ENCODE data around the gene CLTA. TPM values are rescaled to one million over a fixed set of nuclear protein-coding genes. Genes with fewer than 3 reads are reported as not detected.

CLTA gene
- polyA plus RNA-seq, 1 experiment, result 197 TPM

GRCh38 chr9:36148311-36149051 is 42.2 kb upstream of the CLTA start:
- H3K36me3 ChIP-seq (ENCODE audit: control insufficient read depth, insufficient read depth, low read length), result no peaks in the 10 kb centered on the region
- TF ChIP-seq CTCF (IDR thresholded peaks at IDR 0.05; ENCODE audit: insufficient read depth, low read depth, low read length), result no peak
- CTCF ChIA-PET, result interaction anchor here (0.8 to 3.0 kb wide), 8 partner anchors 9 to 245 kb away, joined by 3 to 15 read pairs (median 4); partner anchors contain the start of gene CLTA

GRCh38 chr9:36149197-36149596 is 41.5 kb upstream of the CLTA start:
- Histone ChIP-seq H3K36me3 (ENCODE audit: control insufficient read depth, insufficient read depth, low read length) (no peaks in the 10 kb centered on the region), H3K4me3 (ENCODE audit: low read depth, low read length) (no peak overlapping the region), H3K27me3 (ENCODE audit: control insufficient read depth, insufficient read depth, low read length) (no peaks in the 10 kb centered on the region)
- POLR2A ChIA-PET, result interaction anchor here (0.5 to 1.0 kb wide), 3 partner anchors 10 to 34 kb away, joined by 3 to 11 read pairs (median 6); no protein-coding TSS in a partner anchor
- CTCF ChIA-PET, result interaction anchor here (0.8 to 3.0 kb wide), 9 partner anchors 9 to 246 kb away, joined by 3 to 15 read pairs (median 5); partner anchors contain the start of gene CLTA
- no peak for TF ChIP-seq CTCF (IDR thresholded peaks at IDR 0.05; ENCODE audit: insufficient read depth, low read depth, low read length)
- DNase-seq (ENCODE audit: low read depth), result no peak

More at GRCh38 chr9:36148311-36149051, 42.2 kb upstream of the CLTA start:
- POLR2A ChIA-PET, result interaction anchor here (0.5 to 1.0 kb wide), 4 partner anchors 10 to 119 kb away, joined by 3 to 11 read pairs (median 5); no protein-coding TSS in a partner anchor
- Histone ChIP-seq H3K4me3 (ENCODE audit: low read depth, low read length) (no peak overlapping the region), H3K27me3 (ENCODE audit: control insufficient read depth, insufficient read depth, low read length) (no peaks in the 10 kb centered on the region)
- peak; percentile 79 for DNase-seq (ENCODE audit: low read depth)

- Histone ChIP-seq H3K27me3 (ENCODE audit: control insufficient read depth, insufficient read depth, low read length) (no peaks in the 10 kb centered on the region), H3K36me3 (ENCODE audit: control insufficient read depth, insufficient read depth, low read length) (no peaks in the 10 kb centered on the region), H3K4me3 (ENCODE audit: low read depth, low read length) (no peak overlapping the region)
- TF ChIP-seq CTCF (IDR thresholded peaks at IDR 0.05; ENCODE audit: insufficient read depth, low read depth, low read length), result no peak
- ChIA-PET POLR2A (interaction anchor here (0.6 kb wide), 1 partner anchor 13 kb away, joined by 3 read pairs; no protein-coding TSS in a partner anchor), CTCF (interaction anchor here (1.1 to 1.7 kb wide), 4 partner anchors 10 to 32 kb away, joined by 3 to 8 read pairs (median 4); no protein-coding TSS in a partner anchor)
- no peak for DNase-seq (ENCODE audit: low read depth)
Measured at GRCh38 chr9:36150574-36151315, 40.0 kb upstream of the CLTA start.

GRCh38 chr9:36151316-36152210 is 39.2 kb upstream of the CLTA start:
- no peaks in the 10 kb centered on the region for H3K36me3 ChIP-seq (ENCODE audit: control insufficient read depth, insufficient read depth, low read length)
- CTCF ChIA-PET, result interaction anchor here (0.9 to 1.2 kb wide), 3 partner anchors 13 to 15 kb away, joined by 3 to 8 read pairs (median 4); no protein-coding TSS in a partner anchor
- no peak overlapping the region for H3K4me3 ChIP-seq (ENCODE audit: low read depth, low read length)
- POLR2A ChIA-PET, result interaction anchor here (0.6 kb wide), 2 partner anchors 12 to 115 kb away, joined by 3 read pairs; partner anchors contain the start of gene RECK
- no peaks in the 10 kb centered on the region for H3K27me3 ChIP-seq (ENCODE audit: control insufficient read depth, insufficient read depth, low read length)
- TF ChIP-seq CTCF (IDR thresholded peaks at IDR 0.05; ENCODE audit: insufficient read depth, low read depth, low read length), result no peak
- no peak for DNase-seq (ENCODE audit: low read depth)

All from BJ (cell line).